ENCODE results near the gene TGFBR3L. TPM values are rescaled to one million over a fixed set of nuclear protein-coding genes. Genes with fewer than 3 reads are reported as not detected.
"Not testable (repeated sequence)": the region's sequence is repeated elsewhere in the genome, so short reads cannot be mapped to it uniquely, and the experiment has no call there.

Gene TGFBR3L
- total and polyA plus RNA-seq, 3 donors from 2014 or later: 1.2 to 2.2 TPM; not detected in 1

DNA sequence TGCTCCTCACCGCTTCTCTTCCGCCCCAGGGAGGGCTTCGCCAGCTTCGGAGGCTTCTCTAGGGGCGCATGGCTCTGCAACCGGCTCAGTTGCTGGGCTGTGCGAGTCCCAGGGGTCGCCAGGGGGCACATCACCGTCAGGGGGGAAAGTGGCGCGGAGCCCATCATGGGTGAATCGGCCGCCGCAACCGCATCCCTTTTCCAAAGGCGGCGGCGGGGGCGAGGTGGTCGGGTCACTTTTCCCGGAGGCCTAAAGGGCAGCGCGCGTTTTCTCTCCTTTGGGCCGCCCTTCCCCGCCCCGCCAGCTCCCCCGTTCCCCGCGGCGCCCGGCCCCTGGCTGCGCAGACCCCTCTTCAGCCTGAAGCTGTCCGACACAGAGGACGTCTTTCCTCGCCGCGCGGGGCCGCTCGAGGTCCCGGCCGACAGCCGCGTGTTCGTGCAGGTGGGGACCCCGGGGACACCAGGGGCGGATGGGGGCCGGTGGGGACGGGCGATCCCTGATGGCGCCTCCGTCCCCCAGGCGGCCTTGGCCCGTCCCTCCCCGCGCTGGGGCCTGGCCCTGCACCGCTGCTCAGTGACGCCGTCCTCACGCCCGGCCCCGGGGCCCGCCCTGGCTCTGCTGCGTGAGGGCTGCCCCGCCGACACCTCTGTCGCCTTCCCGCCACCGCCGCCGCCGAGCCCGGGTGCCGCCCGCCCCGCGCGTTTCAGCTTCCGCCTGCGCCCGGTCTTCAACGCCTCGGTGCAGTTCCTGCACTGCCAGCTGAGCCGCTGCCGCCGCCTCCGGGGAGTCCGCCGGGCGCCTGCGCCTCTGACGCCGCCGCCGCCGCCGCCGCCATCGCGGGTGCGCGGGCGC, 1.7 kb downstream of the TGFBR3L start:
- no peak overlapping the region for H3K27ac ChIP-seq
- H3K4me1 ChIP-seq: peaks cover 16% of the 10 kb centered on the region
- DNase-seq: no peak
- TF ChIP-seq POLR2A (IDR thresholded peaks at IDR 0.05) (no peak), CTCF (IDR thresholded peaks at IDR 0.05) (no peak)
- no peaks in the 10 kb centered on the region for H3K36me3 ChIP-seq (ENCODE audit: low read depth, missing control alignments)
- H3K27me3 ChIP-seq: no peaks in the 10 kb centered on the region
- peak overlapping the region in 1 of 2 donors; percentile 21 for H3K4me3 ChIP-seq
- 3% methylated on average over 34 to 45 of the region's 104 CpGs for WGBS, 2 donors
- H3K9me3 ChIP-seq: no peaks in the 10 kb centered on the region
- intact Hi-C loops (cut with DNase I; ENCODE audit: low total_unique reads): no loop called here

GRCh38 chr19:7916955-7917266, 2.3 kb downstream of the TGFBR3L start:
- Histone ChIP-seq H3K4me3 (no peak overlapping the region), H3K27me3 (no peaks in the 10 kb centered on the region), H3K9me3 (no peaks in the 10 kb centered on the region), H3K36me3 (ENCODE audit: low read depth, missing control alignments) (no peaks in the 10 kb centered on the region), H3K27ac (no peak overlapping the region), H3K4me1 (peaks cover 22% of the 10 kb centered on the region)
- WGBS, 2 donors: 14% methylated on average over 2 to 12 of the region's 12 CpGs
- intact Hi-C loops (cut with DNase I; ENCODE audit: low total_unique reads): no loop called here
- TF ChIP-seq POLR2A (IDR thresholded peaks at IDR 0.05) (no peak), CTCF (IDR thresholded peaks at IDR 0.05) (no peak)
- no peak for DNase-seq

GRCh38 chr19:7917267-7918061, 2.8 kb downstream of the TGFBR3L start:
- Histone ChIP-seq H3K27me3 (no peaks in the 10 kb centered on the region), H3K9me3 (no peaks in the 10 kb centered on the region), H3K27ac (no peak overlapping the region), H3K4me1 (peaks cover 27% of the 10 kb centered on the region), H3K4me3 (peak overlapping the region in 1 of 2 donors; percentile 20), H3K36me3 (ENCODE audit: low read depth, missing control alignments) (no peaks in the 10 kb centered on the region)
- intact Hi-C loops (cut with DNase I; ENCODE audit: low total_unique reads): no loop called here
- DNase-seq: peak; percentile 50
- no peak for TF ChIP-seq POLR2A (IDR thresholded peaks at IDR 0.05)
- TF ChIP-seq CTCF (IDR thresholded peaks at IDR 0.05): peak in 1 of 3 experiments; percentile 45
- 3 to 4% methylated on average over 5 to 58 of the region's 71 CpGs for WGBS, 2 donors

GRCh38 chr19:7918062-7918614, 3.5 kb downstream of the TGFBR3L start:
- peak overlapping the region in 1 of 2 donors; percentile 20 for H3K4me3 ChIP-seq
- H3K9me3 ChIP-seq; H3K36me3 ChIP-seq (ENCODE audit: low read depth, missing control alignments); H3K27ac ChIP-seq; intact Hi-C loops (cut with DNase I; ENCODE audit: low total_unique reads); DNase-seq; H3K27me3 ChIP-seq: not testable (repeated sequence)
- whole genome bisulfite sequencing, 2 donors: 29 to 46% methylated on average over 28 to 29 of the region's 29 CpGs
- peaks cover 27% of the 10 kb centered on the region for H3K4me1 ChIP-seq

Measured in testis (tissue), 3 donors.